Neural cell (in vitro differentiated cells): ENCODE measurements around the gene GABRB1.

Experiments
- EP300 ChIP-seq: fragments of 450-650 bp; conservative IDR thresholded peaks from 2 replicates; pipeline ENCODE4 v1.6.1; 2014; ENCODE audit warnings: antibody characterized with exemption, mild to moderate bottlenecking, moderate library complexity; ENCODE audit not compliant: poor library complexity, severe bottlenecking
- MXI1 ChIP-seq: fragments of 450-650 bp; conservative IDR thresholded peaks from 2 replicates; pipeline ENCODE4 v1.6.1; 2014; ENCODE audit warnings: antibody characterized with exemption, mild to moderate bottlenecking; ENCODE audit not compliant: poor library complexity, severe bottlenecking
- POLR2AphosphoS5 ChIP-seq: IDR thresholded peaks from 2 replicates; pipeline ENCODE4 v1.6.1; 2012
- RAD21 ChIP-seq: fragments of 450-650 bp; conservative IDR thresholded peaks from 2 replicates; pipeline ENCODE4 v1.6.1; 2014; ENCODE audit warnings: antibody characterized with exemption, mild to moderate bottlenecking, moderate library complexity
- TAF1 ChIP-seq: IDR thresholded peaks from 2 replicates; pipeline ENCODE4 v1.6.1; 2012; ENCODE audit warnings: low read depth
- TF ChIP-seq, protein P1 (sequence below): fragments of 450-650 bp; IDR thresholded peaks from 2 replicates; pipeline ENCODE4 v1.5.1; 2014; ENCODE audit warnings: antibody characterized with exemption, mild to moderate bottlenecking, moderate library complexity; ENCODE audit not compliant: poor library complexity, severe bottlenecking
- TF ChIP-seq, protein P2 (sequence below): IDR thresholded peaks from 2 replicates; pipeline ENCODE4 v1.6.1; 2012; ENCODE audit warnings: borderline replicate concordance

DNA sequence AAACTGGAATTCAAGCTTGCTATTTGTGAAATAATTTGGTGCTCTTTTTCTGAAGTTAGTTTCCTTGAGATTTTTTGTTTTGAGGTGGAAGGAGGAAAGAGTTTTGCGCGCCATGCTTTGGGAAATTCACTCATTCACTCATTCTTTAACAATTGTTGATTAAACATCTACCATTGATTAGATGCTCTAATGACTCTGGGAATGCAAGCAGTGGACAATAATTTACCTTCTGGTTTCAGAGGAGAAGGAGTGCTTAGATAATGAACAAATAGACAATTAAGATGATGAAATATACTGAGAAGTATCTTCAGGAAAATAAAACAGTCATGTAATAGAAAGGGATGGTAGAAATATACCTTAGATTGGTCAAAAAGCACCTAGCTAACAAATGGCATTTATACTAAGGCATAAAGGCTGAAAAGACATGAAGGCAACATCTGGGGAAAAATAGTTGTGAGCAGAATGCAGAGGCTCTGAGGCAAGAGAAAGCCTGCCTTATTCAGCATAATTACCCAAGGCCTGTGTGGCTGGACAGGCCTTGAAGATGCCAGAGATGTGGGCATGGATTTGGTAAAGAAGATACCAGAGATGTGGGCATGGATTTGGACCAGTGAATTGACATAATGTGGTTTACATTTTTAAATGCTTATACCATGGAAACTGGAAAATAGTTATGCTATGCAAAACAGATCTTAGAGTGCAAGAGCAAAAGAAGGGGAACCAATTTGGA is 434.9 kb downstream of the GABRB1 start:
- TF ChIP-seq POLR2AphosphoS5 (no peak), EP300 (no peak), TAF1 (no peak), MXI1 (no peak), RAD21 (no peak)
- TF ChIP-seq, protein P1, sequence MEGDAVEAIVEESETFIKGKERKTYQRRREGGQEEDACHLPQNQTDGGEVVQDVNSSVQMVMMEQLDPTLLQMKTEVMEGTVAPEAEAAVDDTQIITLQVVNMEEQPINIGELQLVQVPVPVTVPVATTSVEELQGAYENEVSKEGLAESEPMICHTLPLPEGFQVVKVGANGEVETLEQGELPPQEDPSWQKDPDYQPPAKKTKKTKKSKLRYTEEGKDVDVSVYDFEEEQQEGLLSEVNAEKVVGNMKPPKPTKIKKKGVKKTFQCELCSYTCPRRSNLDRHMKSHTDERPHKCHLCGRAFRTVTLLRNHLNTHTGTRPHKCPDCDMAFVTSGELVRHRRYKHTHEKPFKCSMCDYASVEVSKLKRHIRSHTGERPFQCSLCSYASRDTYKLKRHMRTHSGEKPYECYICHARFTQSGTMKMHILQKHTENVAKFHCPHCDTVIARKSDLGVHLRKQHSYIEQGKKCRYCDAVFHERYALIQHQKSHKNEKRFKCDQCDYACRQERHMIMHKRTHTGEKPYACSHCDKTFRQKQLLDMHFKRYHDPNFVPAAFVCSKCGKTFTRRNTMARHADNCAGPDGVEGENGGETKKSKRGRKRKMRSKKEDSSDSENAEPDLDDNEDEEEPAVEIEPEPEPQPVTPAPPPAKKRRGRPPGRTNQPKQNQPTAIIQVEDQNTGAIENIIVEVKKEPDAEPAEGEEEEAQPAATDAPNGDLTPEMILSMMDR = no peak
- TF ChIP-seq, protein P2, sequence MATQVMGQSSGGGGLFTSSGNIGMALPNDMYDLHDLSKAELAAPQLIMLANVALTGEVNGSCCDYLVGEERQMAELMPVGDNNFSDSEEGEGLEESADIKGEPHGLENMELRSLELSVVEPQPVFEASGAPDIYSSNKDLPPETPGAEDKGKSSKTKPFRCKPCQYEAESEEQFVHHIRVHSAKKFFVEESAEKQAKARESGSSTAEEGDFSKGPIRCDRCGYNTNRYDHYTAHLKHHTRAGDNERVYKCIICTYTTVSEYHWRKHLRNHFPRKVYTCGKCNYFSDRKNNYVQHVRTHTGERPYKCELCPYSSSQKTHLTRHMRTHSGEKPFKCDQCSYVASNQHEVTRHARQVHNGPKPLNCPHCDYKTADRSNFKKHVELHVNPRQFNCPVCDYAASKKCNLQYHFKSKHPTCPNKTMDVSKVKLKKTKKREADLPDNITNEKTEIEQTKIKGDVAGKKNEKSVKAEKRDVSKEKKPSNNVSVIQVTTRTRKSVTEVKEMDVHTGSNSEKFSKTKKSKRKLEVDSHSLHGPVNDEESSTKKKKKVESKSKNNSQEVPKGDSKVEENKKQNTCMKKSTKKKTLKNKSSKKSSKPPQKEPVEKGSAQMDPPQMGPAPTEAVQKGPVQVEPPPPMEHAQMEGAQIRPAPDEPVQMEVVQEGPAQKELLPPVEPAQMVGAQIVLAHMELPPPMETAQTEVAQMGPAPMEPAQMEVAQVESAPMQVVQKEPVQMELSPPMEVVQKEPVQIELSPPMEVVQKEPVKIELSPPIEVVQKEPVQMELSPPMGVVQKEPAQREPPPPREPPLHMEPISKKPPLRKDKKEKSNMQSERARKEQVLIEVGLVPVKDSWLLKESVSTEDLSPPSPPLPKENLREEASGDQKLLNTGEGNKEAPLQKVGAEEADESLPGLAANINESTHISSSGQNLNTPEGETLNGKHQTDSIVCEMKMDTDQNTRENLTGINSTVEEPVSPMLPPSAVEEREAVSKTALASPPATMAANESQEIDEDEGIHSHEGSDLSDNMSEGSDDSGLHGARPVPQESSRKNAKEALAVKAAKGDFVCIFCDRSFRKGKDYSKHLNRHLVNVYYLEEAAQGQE = no peak
